Endodermal cell (in vitro differentiated cells): Measurements from ENCODE around the gene ANKRD62. TPM values are rescaled to one million over a fixed set of nuclear protein-coding genes. Genes with fewer than 3 reads are reported as not detected.

Source experiments
- DNase-seq: peaks from one replicate; pipeline ENCODE4 v3.0.0-alpha.2; 2017
- H3K27ac ChIP-seq: 2 replicates; pipeline ENCODE4 v1.5.1; 2013; ENCODE audit warnings: mild to moderate bottlenecking, low read depth, low read length, moderate library complexity
- H3K27me3 ChIP-seq: 2 replicates; pipeline ENCODE4 v1.6.1; 2013; ENCODE audit warnings: mild to moderate bottlenecking, low read length, moderate library complexity; ENCODE audit not compliant: insufficient read depth, control insufficient read depth, poor library complexity, severe bottlenecking
- H3K36me3 ChIP-seq: 2 replicates; pipeline ENCODE4 v1.7.0; 2013; ENCODE audit warnings: mild to moderate bottlenecking, low read length, moderate library complexity; ENCODE audit not compliant: control insufficient read depth, insufficient read depth
- H3K4me1 ChIP-seq: one replicate; pipeline ENCODE4 v1.7.0; 2013; ENCODE audit warnings: low read length; ENCODE audit not compliant: control insufficient read depth, insufficient read depth
- H3K4me3 ChIP-seq: 2 replicates; pipeline ENCODE4 v1.5.1; 2013; ENCODE audit warnings: mild to moderate bottlenecking, low read length, moderate library complexity
- H3K9ac ChIP-seq: 2 replicates; pipeline ENCODE4 v1.6.1; 2013; ENCODE audit warnings: mild to moderate bottlenecking, low read length, moderate library complexity; ENCODE audit not compliant: poor library complexity, severe bottlenecking; ENCODE audit errors: extremely low read depth
- H3K9me3 ChIP-seq: 2 replicates; pipeline ENCODE4 v1.6.1; 2013; ENCODE audit warnings: mild to moderate bottlenecking, low read length, moderate library complexity; ENCODE audit not compliant: control insufficient read depth
- H3K27ac Mint-ChIP-seq: 2 replicates; pipeline ENCODE4 v1.8.0; 2020; ENCODE audit warnings: mixed read lengths
- H3K27me3 Mint-ChIP-seq: 2 replicates; pipeline ENCODE4 v1.8.0; 2021; ENCODE audit warnings: mild to moderate bottlenecking, mixed read lengths; ENCODE audit not compliant: insufficient read depth
- H3K36me3 Mint-ChIP-seq: 2 replicates; pipeline ENCODE4 v1.8.0; 2020; ENCODE audit warnings: low read depth, mixed read lengths
- H3K4me1 Mint-ChIP-seq: 2 replicates; pipeline ENCODE4 v1.8.0; 2020; ENCODE audit warnings: mixed read lengths
- H3K4me3 Mint-ChIP-seq: 2 replicates; pipeline ENCODE4 v1.8.0; 2020; ENCODE audit warnings: mild to moderate bottlenecking, moderate library complexity, mixed read lengths
- H3K9me3 Mint-ChIP-seq: 2 replicates; pipeline ENCODE4 v1.8.0; 2020; ENCODE audit warnings: mild to moderate bottlenecking, mixed read lengths
- WGBS, 2 experiments: methylation state at CpG; one replicate each; pipeline versions ENCODE4 v1.1.5 to v1.1.7; 2013; ENCODE audit warnings: missing lambda C conversion rate in 2 of 2, mixed read lengths in 1 of 2; ENCODE audit not compliant: insufficient coverage in 1 of 2, insufficient read length in 1 of 2; 5-methylcytosine and 5-hydroxymethylcytosine counted together
- total RNA-seq, 2 donors: library from RNA; stranded (reverse); fragmentation: NEBNext Ultra II Directional in 1 of 2; extraction: Animal tissue kit (Norgen Biotek cat#: 25700) in 1 of 2; gene quantifications; 2 replicates in 1 of 2; 3 replicates in 1 of 2; pipeline ENCODE4 v1.2.1, GENCODE V29; 2021
- TF ChIP-seq, protein P1 (sequence below): fragments of 200-600 bp; sonication (generic); conservative IDR thresholded peaks from 2 replicates; pipeline ENCODE4 v1.5.0; 2021; ENCODE audit warnings: antibody characterized with exemption, mild to moderate bottlenecking

ANKRD62 gene
- total RNA-seq, 2 donors from 2014 or later: not detected

DNA sequence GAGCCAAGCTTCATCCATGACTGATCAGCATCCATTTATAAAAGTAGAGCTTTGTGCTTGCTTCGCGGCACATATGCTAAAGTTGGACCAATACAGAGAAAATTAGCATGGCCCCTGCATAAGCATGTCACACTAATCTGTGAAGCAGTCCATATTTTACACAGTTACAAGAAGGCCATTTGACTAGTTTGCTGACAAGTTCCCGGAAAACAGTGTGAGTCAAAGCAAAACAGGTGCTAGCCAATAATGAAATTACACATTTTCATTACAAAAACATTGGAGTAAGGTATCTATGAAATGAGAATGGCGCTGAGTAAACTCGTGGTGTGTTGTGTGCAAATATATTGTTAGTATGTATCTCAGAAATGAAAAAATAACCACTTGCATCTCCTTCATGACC is 4.7 kb downstream of the ANKRD62 start:
- H3K27ac Mint-ChIP-seq: no peak overlapping the region
- DNase-seq: no peak
- H3K4me3 Mint-ChIP-seq: no peak overlapping the region
- H3K36me3 Mint-ChIP-seq: no peaks in the 10 kb centered on the region
- Histone ChIP-seq H3K27me3 (peaks cover 12% of the 10 kb centered on the region), H3K4me3 (no peak overlapping the region), H3K4me1 (no peaks in the 10 kb centered on the region), H3K27ac (no peak overlapping the region), H3K36me3 (no peaks in the 10 kb centered on the region), H3K9me3 (no peaks in the 10 kb centered on the region), H3K9ac (no peak overlapping the region)
- H3K4me1 Mint-ChIP-seq: no peaks in the 10 kb centered on the region
- WGBS, 2 experiments: 89 to 100% methylated on average over 2 to 5 of the region's 5 CpGs
- TF ChIP-seq, protein P1, sequence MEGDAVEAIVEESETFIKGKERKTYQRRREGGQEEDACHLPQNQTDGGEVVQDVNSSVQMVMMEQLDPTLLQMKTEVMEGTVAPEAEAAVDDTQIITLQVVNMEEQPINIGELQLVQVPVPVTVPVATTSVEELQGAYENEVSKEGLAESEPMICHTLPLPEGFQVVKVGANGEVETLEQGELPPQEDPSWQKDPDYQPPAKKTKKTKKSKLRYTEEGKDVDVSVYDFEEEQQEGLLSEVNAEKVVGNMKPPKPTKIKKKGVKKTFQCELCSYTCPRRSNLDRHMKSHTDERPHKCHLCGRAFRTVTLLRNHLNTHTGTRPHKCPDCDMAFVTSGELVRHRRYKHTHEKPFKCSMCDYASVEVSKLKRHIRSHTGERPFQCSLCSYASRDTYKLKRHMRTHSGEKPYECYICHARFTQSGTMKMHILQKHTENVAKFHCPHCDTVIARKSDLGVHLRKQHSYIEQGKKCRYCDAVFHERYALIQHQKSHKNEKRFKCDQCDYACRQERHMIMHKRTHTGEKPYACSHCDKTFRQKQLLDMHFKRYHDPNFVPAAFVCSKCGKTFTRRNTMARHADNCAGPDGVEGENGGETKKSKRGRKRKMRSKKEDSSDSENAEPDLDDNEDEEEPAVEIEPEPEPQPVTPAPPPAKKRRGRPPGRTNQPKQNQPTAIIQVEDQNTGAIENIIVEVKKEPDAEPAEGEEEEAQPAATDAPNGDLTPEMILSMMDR: no peak
- peaks cover 4% of the 10 kb centered on the region for H3K9me3 Mint-ChIP-seq
- H3K27me3 Mint-ChIP-seq: peaks cover 11% of the 10 kb centered on the region

DNA sequence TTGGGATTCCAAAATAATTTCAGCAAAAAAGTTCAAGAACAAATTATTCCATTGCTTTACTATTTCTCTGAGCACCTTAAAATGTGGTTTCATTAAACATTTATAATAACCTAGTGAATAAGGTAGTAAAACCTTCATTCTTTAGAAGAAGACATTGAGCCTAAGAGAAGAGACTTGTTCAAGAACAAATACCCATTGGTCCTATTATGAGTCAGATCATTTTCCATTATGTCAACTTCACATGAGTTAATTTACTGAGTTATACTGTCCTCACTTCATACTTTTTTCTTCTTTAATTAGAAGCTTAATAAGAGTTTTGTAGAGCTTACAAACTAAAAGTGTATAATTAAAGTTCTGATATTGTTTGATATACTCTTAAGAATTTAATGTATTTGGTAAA is 5.5 kb downstream of the ANKRD62 start:
- no peaks in the 10 kb centered on the region for H3K4me1 Mint-ChIP-seq
- Histone ChIP-seq H3K27me3 (peaks cover 15% of the 10 kb centered on the region), H3K9me3 (no peaks in the 10 kb centered on the region), H3K27ac (no peak overlapping the region), H3K4me3 (no peak overlapping the region), H3K9ac (no peak overlapping the region), H3K36me3 (no peaks in the 10 kb centered on the region), H3K4me1 (no peaks in the 10 kb centered on the region)
- DNase-seq: no peak
- H3K27me3 Mint-ChIP-seq: peaks cover 7% of the 10 kb centered on the region
- H3K4me3 Mint-ChIP-seq: no peak overlapping the region
- H3K36me3 Mint-ChIP-seq: no peaks in the 10 kb centered on the region
- no peak overlapping the region for H3K27ac Mint-ChIP-seq
- no peaks in the 10 kb centered on the region for H3K9me3 Mint-ChIP-seq
- TF ChIP-seq, protein P1: no peak

DNA sequence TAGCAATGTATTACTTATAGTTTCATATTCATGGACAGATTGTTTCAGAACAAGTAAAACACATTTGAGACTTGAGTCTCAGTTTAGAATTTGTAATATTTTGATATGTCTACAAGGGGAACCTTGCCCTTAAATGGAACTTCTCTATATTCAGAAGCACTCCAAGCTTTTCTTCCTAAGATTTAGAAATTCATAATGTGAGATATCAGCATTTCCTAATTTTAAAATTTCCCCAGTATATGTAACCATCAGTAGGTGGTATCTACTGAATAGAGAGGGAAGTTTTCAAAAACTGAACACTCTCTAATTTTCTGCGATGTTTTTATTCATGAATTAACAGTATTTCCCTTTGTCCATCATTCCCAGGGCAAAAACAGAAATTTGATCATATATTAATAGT is 7.6 kb downstream of the ANKRD62 start:
- WGBS, 2 experiments: no CpG with 5 or more reads among the region's 1 CpG
- Histone ChIP-seq H3K27me3 (peaks cover 36% of the 10 kb centered on the region), H3K4me3 (no peak overlapping the region), H3K9me3 (no peaks in the 10 kb centered on the region), H3K9ac (no peak overlapping the region), H3K4me1 (no peaks in the 10 kb centered on the region), H3K36me3 (no peaks in the 10 kb centered on the region), H3K27ac (no peak overlapping the region)
- H3K4me3 Mint-ChIP-seq: no peak overlapping the region
- peaks cover 12% of the 10 kb centered on the region for H3K27me3 Mint-ChIP-seq
- DNase-seq: no peak
- no peaks in the 10 kb centered on the region for H3K9me3 Mint-ChIP-seq
- no peaks in the 10 kb centered on the region for H3K4me1 Mint-ChIP-seq
- H3K36me3 Mint-ChIP-seq: no peaks in the 10 kb centered on the region
- H3K27ac Mint-ChIP-seq: no peak overlapping the region
- TF ChIP-seq, protein P1: no peak
